ENCODE results near the gene SPI1.

DNA sequence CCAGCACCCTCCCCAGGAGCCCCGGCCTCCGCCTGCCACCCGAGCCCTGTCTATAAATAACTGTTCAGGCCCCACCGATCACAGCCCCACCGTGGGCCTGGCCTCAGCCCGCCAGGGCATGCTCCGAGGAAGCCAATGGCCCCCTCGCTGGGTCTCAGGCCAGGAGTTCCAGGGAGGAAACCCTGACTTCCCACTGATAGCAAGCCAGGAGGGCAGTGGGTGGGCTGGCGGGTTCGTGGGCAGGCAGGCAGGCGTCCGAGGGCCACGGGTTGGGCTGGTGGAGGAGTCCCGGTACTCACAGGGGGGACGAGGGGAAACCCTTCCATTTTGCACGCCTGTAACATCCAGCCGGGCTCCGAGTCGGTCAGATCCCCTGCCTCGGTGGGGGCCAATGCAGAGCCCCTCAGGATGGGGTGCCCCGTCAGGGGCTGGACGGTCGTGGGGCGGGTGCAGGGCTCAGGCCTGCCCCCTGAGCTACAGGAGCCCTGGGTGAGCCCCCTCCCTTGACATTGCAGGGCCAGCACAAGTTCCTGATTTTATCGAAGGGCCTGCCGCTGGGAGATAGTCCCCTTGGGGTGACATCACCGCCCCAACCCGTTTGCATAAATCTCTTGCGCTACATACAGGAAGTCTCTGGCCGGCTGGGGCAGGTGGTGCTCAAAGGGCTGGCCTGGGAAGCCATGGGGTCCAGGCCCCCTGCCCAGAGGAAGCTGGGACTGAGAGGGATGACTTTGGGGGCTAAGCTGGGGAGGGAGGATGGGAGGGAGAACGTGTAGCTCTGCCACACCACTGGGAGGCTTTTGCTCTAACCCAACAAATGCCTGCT lies at the start of gene SPI1:
- TF ChIP-seq CTCF (IDR thresholded peaks at IDR 0.05) (no peak), EZH2phosphoT487 (IDR thresholded peaks at IDR 0.05) (no peak), EZH2 (IDR thresholded peaks at IDR 0.05) (no peak)

All from neural progenitor cell (in vitro differentiated cells).